HepG2 (cell line): ENCODE results near the gene EIF1. TPM values are rescaled to one million over a fixed set of nuclear protein-coding genes. Genes with fewer than 3 reads are reported as not detected.

Experiments
- GATAD1 ChIP-seq: IDR thresholded peaks from 2 replicates; pipeline ENCODE4 v1.6.1; 2016; ENCODE audit warnings: missing genetic modification reagents, missing compliant biosample characterization
- GATAD2A ChIP-seq: IDR thresholded peaks from 2 replicates; pipeline ENCODE4 v1.6.1; 2016
- GMEB2 ChIP-seq: IDR thresholded peaks from 2 replicates; pipeline ENCODE4 v1.6.1; 2016; ENCODE audit warnings: missing biosample characterization, missing genetic modification reagents, low read depth
- HNF1B ChIP-seq: sonication (generic); formaldehyde crosslinking; IDR thresholded peaks from 2 replicates; pipeline ENCODE4 v1.5.1; 2020; ENCODE audit warnings: mild to moderate bottlenecking, moderate library complexity, missing genetic modification reagents
- HOXA5 ChIP-seq: sonication (generic); formaldehyde crosslinking; IDR thresholded peaks from 2 replicates; pipeline ENCODE4 v1.4.0; 2020; ENCODE audit warnings: missing genetic modification reagents
- IKZF1 ChIP-seq: fragments of 450-650 bp; IDR thresholded peaks from 2 replicates; pipeline ENCODE4 v1.7.1; 2016
- MTF2 ChIP-seq: sonication (generic); formaldehyde crosslinking; IDR thresholded peaks from 2 replicates; pipeline ENCODE4 v1.5.0; 2020; ENCODE audit warnings: missing genetic modification reagents, borderline replicate concordance
- PCBP1 ChIP-seq: fragments of 200-400 bp; formaldehyde crosslinking; IDR thresholded peaks from 2 replicates; pipeline ENCODE4 v1.6.1; 2017; ENCODE audit warnings: mild to moderate bottlenecking, low read depth, low read length, borderline replicate concordance
- REPIN1 ChIP-seq: sonication (generic); formaldehyde crosslinking; IDR thresholded peaks from 2 replicates; pipeline ENCODE4 v1.8.0; 2022; ENCODE audit warnings: missing genetic modification reagents, low read depth, mild to moderate bottlenecking, borderline replicate concordance
- RFX3 ChIP-seq: IDR thresholded peaks from 2 replicates; pipeline ENCODE4 v1.6.1; 2016; ENCODE audit warnings: missing biosample characterization, missing genetic modification reagents
- SAFB2 ChIP-seq: sonication (generic); formaldehyde crosslinking; IDR thresholded peaks from 2 replicates; pipeline ENCODE4 v1.5.1; 2020; ENCODE audit warnings: missing genetic modification reagents, low read depth, mild to moderate bottlenecking, borderline replicate concordance
- TEAD2 ChIP-seq: sonication (generic); formaldehyde crosslinking; IDR thresholded peaks from 2 replicates; pipeline ENCODE4 v1.9.0; 2021; ENCODE audit warnings: missing genetic modification reagents
- U2AF1 ChIP-seq: fragments of 200-400 bp; formaldehyde crosslinking; optimal IDR thresholded peaks from 2 replicates; pipeline ENCODE3; 2017; ENCODE audit warnings: mild to moderate bottlenecking, low read depth, low read length
- ZNF282 ChIP-seq: fragments of 450-650 bp; IDR thresholded peaks from 2 replicates; pipeline ENCODE4 v1.6.1; 2018; ENCODE audit not compliant: partially characterized antibody
- ZNF30 ChIP-seq: sonication (generic); formaldehyde crosslinking; IDR thresholded peaks from 2 replicates; pipeline ENCODE4 v1.5.0; 2020; ENCODE audit warnings: mild to moderate bottlenecking, missing genetic modification reagents
- ZNF441 ChIP-seq: sonication (generic); formaldehyde crosslinking; IDR thresholded peaks from 2 replicates; pipeline ENCODE4 v1.7.0; 2021; ENCODE audit warnings: missing genetic modification reagents, borderline replicate concordance
- ZNF570 ChIP-seq: sonication (generic); formaldehyde crosslinking; IDR thresholded peaks from 2 replicates; pipeline ENCODE4 v1.4.0; 2020; ENCODE audit warnings: mild to moderate bottlenecking, missing genetic modification reagents, borderline replicate concordance
- ZNF572 ChIP-seq: sonication (generic); formaldehyde crosslinking; IDR thresholded peaks from 2 replicates; pipeline ENCODE4 v1.5.1; 2020; ENCODE audit warnings: mild to moderate bottlenecking, missing genetic modification reagents
- ZNF772 ChIP-seq: sonication (generic); formaldehyde crosslinking; IDR thresholded peaks from 2 replicates; pipeline ENCODE4 v1.5.0; 2020; ENCODE audit warnings: mild to moderate bottlenecking, missing genetic modification reagents
- polyA plus RNA-seq, 8 experiments: library from polyadenylated mRNA; depleted of rRNA in 3 of 8; stranded (reverse) in 7 of 8; unstranded in 1 of 8; fragments of >200 nt; fragmentation: Illumina TruSeq in 4 of 8; extraction: Trizol in 4 of 8; gene quantifications; 2 replicates each; pipeline versions ENCODE4 v1.2.1 to v1.2.3, GENCODE V29; 2011 to 2016; ENCODE audit warnings: low read depth in 4 of 8, missing spikeins in 1 of 8, mixed read lengths in 1 of 8; ENCODE audit not compliant: insufficient read depth in 1 of 8
- total RNA-seq, 5 experiments: library from RNA; depleted of rRNA; stranded (reverse); fragments of >200 nt; fragmentation: Illumina TruSeq; extraction: Trizol; gene quantifications; 2 replicates each; pipeline ENCODE4 v1.2.3, GENCODE V29; 2016; ENCODE audit warnings: low read depth in 1 of 5
- TF ChIP-seq, protein P1 (sequence below): sonication (generic); formaldehyde crosslinking; IDR thresholded peaks from 2 replicates; pipeline ENCODE4 v1.4.0; 2020; ENCODE audit warnings: missing genetic modification reagents
- TF ChIP-seq, protein P2 (sequence below): IDR thresholded peaks from 2 replicates; pipeline ENCODE4 v1.6.1; 2016; ENCODE audit warnings: mild to moderate bottlenecking, missing biosample characterization, missing genetic modification reagents
- TF ChIP-seq, protein P3 (sequence below): sonication (generic); formaldehyde crosslinking; IDR thresholded peaks from 2 replicates; pipeline ENCODE4 v1.5.1; 2020; ENCODE audit warnings: missing genetic modification reagents, mild to moderate bottlenecking, borderline replicate concordance
- TF ChIP-seq, protein P4 (sequence below): sonication (generic); formaldehyde crosslinking; conservative IDR thresholded peaks from 2 replicates; pipeline ENCODE4 v1.4.0; 2020; ENCODE audit warnings: missing genetic modification reagents

Gene EIF1
- total and polyA plus RNA-seq, 2 of the 13 experiments (the other 11 are each of a cell fraction or from before 2014, with no cell fraction given), result 147 to 517 TPM

- peak; percentile 58 for TF ChIP-seq U2AF1
- no peak for TF ChIP-seq ZNF572 (CRISPR knock-in tag)
- TF ChIP-seq GATAD2A (CRISPR knock-in tag), result peak; percentile 5; the same call in 1 of the 2 replicates
- TF ChIP-seq IKZF1, result no peak
- TF ChIP-seq, protein P1, sequence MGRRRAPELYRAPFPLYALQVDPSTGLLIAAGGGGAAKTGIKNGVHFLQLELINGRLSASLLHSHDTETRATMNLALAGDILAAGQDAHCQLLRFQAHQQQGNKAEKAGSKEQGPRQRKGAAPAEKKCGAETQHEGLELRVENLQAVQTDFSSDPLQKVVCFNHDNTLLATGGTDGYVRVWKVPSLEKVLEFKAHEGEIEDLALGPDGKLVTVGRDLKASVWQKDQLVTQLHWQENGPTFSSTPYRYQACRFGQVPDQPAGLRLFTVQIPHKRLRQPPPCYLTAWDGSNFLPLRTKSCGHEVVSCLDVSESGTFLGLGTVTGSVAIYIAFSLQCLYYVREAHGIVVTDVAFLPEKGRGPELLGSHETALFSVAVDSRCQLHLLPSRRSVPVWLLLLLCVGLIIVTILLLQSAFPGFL (CRISPR knock-in tag), result no peak
- TF ChIP-seq GMEB2 (CRISPR knock-in tag), result peak; percentile 1; the same call in 1 of the 2 replicates
- TF ChIP-seq GATAD1, result peak; percentile 5; the same call in 1 of the 2 replicates
- peak; percentile 66 for TF ChIP-seq RFX3 (CRISPR knock-in tag)
- TF ChIP-seq, protein P2, sequence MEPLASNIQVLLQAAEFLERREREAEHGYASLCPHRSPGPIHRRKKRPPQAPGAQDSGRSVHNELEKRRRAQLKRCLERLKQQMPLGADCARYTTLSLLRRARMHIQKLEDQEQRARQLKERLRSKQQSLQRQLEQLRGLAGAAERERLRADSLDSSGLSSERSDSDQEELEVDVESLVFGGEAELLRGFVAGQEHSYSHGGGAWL (CRISPR knock-in tag), result no peak
- TF ChIP-seq SAFB2 (CRISPR knock-in tag), result 0 out of 2 replicates have a peak, but pooled peaks have one; percentile 11
- 0 out of 2 replicates have a peak, but pooled peaks have one; percentile 14 for TF ChIP-seq REPIN1 (CRISPR knock-in tag)
- no peak for TF ChIP-seq ZNF570
- TF ChIP-seq, protein P3, sequence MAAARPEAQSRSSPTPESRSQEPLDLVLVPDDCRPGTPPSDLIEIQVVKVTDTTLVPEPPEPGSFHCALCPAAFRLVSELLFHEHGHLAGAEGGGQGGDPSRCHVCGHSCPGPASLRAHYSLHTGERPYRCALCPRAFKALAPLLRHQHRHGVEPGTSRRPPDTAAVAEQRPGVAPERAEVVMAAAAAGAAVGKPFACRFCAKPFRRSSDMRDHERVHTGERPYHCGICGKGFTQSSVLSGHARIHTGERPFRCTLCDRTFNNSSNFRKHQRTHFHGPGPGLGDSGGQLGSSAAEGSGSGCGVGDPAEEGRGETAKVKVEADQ (CRISPR knock-in tag), result 0 out of 2 replicates have a peak, but pooled peaks have one; percentile 17
- TF ChIP-seq ZNF772 (CRISPR knock-in tag), result no peak
- peak; percentile 12; the same call in 1 of the 2 replicates for TF ChIP-seq HNF1B
- no peak for TF ChIP-seq MTF2 (CRISPR knock-in tag)
- no peak for TF ChIP-seq PCBP1
- TF ChIP-seq, protein P4, sequence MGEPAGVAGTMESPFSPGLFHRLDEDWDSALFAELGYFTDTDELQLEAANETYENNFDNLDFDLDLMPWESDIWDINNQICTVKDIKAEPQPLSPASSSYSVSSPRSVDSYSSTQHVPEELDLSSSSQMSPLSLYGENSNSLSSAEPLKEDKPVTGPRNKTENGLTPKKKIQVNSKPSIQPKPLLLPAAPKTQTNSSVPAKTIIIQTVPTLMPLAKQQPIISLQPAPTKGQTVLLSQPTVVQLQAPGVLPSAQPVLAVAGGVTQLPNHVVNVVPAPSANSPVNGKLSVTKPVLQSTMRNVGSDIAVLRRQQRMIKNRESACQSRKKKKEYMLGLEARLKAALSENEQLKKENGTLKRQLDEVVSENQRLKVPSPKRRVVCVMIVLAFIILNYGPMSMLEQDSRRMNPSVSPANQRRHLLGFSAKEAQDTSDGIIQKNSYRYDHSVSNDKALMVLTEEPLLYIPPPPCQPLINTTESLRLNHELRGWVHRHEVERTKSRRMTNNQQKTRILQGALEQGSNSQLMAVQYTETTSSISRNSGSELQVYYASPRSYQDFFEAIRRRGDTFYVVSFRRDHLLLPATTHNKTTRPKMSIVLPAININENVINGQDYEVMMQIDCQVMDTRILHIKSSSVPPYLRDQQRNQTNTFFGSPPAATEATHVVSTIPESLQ (CRISPR knock-in tag), result no peak
- no peak for TF ChIP-seq ZNF282
- no peak for TF ChIP-seq ZNF30 (CRISPR knock-in tag)
- TF ChIP-seq HOXA5 (CRISPR knock-in tag), result no peak
- TF ChIP-seq TEAD2, result 0 out of 2 replicates have a peak, but pooled peaks have one; percentile 12
- TF ChIP-seq ZNF441 (CRISPR knock-in tag), result peak; percentile 67
Observed at GRCh38 chr17:41666237-41666641, 22.4 kb upstream of the EIF1 start (continued).
